Adrenal gland (tissue), 12 donors: ENCODE data around the gene CYP19A1. TPM values are rescaled to one million over a fixed set of nuclear protein-coding genes. Genes with fewer than 3 reads are reported as not detected.
A peak's percentile ranks its signal among the peaks of the same experiment; 100 is the strongest.

ENCODE experiments used
- DNase-seq, 7 donors: peaks; one replicate each; pipeline ENCODE4 v3.0.0-alpha.2; 2019 to 2020
- H3K27ac ChIP-seq, 5 donors: fragments of 200-600 bp; sonication (generic) in 4 of 5; 1 replicate in 3 of 5; 2 replicates in 2 of 5; pipeline versions ENCODE4 v1.5.1 to v1.8.0; 2016 to 2020; ENCODE audit warnings: mild to moderate bottlenecking in 1 of 5
- H3K27me3 ChIP-seq: fragments of 200-600 bp; 2 replicates; pipeline ENCODE4 v1.8.0; 2021
- H3K36me3 ChIP-seq, 2 donors: fragments of 200-600 bp; replicated peaks in 1 of 2; 1 replicate in 1 of 2; 2 replicates in 1 of 2; pipeline versions ENCODE4 v1.5.1 to v1.8.0; 2018 to 2022
- H3K4me1 ChIP-seq, 2 donors: fragments of 200-600 bp; replicated peaks in 1 of 2; 1 replicate in 1 of 2; 2 replicates in 1 of 2; pipeline versions ENCODE4 v1.5.1 to v1.8.0; 2018 to 2021
- H3K4me3 ChIP-seq, 4 donors: fragments of 200-600 bp; sonication (generic) in 3 of 4; one replicate each; pipeline ENCODE4 v1.5.1; 2016 to 2018
- H3K9me3 ChIP-seq, 3 donors: fragments of 200-600 bp; sonication (generic) in 1 of 3; replicated peaks in 1 of 3; 1 replicate in 2 of 3; 2 replicates in 1 of 3; pipeline versions ENCODE4 v1.5.1 to v1.8.0; 2016 to 2021
- POLR2A ChIP-seq, 2 donors: fragments of 450-650 bp; IDR thresholded peaks; one replicate each; pipeline ENCODE4 v1.6.1; 2017; ENCODE audit warnings: antibody characterized with exemption in 2 of 2, mild to moderate bottlenecking in 2 of 2, moderate library complexity in 1 of 2
- WGBS, 4 donors: extraction: QIAGEN DNeasy Blood & Tissue Kit in 2 of 4; methylation state at CpG; one replicate each; pipeline versions ENCODE4 v1.1.5 to v1.1.7; 2013 to 2017; 5-methylcytosine and 5-hydroxymethylcytosine counted together
- intact Hi-C, 2 donors: fragments of 100-400 bp; cut with DNase I; formaldehyde crosslinking; loops; one replicate each; pipeline versions ENCODE4 v1.14.1 to v1.15.0; 2022 to 2023
- polyA plus RNA-seq, 3 donors: library from polyadenylated mRNA; stranded (reverse); fragments of 200-250 nt in 2 of 3; fragments of 350-450 nt in 1 of 3; fragmentation: Illumina TruSeq in 1 of 3; extraction: RNeasy Lipid Tissue Mini Kit (QIAGEN cat#74804) in 1 of 3; gene quantifications; one replicate each; pipeline ENCODE4 v1.2.3, GENCODE V29; 2013 to 2014
- total RNA-seq, 9 donors: library from RNA; depleted of rRNA in 4 of 9; stranded (reverse); fragments of >200 nt in 4 of 9; fragments of 120-200 nt in 1 of 9; fragmentation: NEBNext Ultra II Directional in 1 of 9; extraction: Animal tissue kit (Norgen Biotek cat#: 25700) in 1 of 9; gene quantifications; one replicate each; pipeline versions ENCODE4 v1.1.0 to v1.2.4, GENCODE V29; 2013 to 2023
- TF ChIP-seq, protein P1 (sequence below), 6 experiments: fragments of 450-650 bp in 4 of 6; fragments of 200-600 bp in 2 of 6; sonication (generic) in 1 of 6; IDR thresholded peaks; 1 replicate in 5 of 6; 2 replicates in 1 of 6; pipeline versions ENCODE4 v1.5.1 to v1.8.0; 2016 to 2021; ENCODE audit warnings: antibody characterized with exemption in 6 of 6, mild to moderate bottlenecking in 2 of 6, moderate library complexity in 1 of 6
- donor health status: healthy with polysubstance abuse.
- donor health status: Bipolar disorder and iron deficiency.
- donor health status: DM: yes; HTN: yes; CAD: no.
- donor health status: DM: no; HTN: no; CAD: no.
- donor health status: DM: no; HTN: no; CAD: no.
- donor health status: DM: yes; HTN: yes; CAD: no.

The CYP19A1 gene
- total and polyA plus RNA-seq, 12 donors: 0.41 to 21.6 (median 1.3) TPM

DNA sequence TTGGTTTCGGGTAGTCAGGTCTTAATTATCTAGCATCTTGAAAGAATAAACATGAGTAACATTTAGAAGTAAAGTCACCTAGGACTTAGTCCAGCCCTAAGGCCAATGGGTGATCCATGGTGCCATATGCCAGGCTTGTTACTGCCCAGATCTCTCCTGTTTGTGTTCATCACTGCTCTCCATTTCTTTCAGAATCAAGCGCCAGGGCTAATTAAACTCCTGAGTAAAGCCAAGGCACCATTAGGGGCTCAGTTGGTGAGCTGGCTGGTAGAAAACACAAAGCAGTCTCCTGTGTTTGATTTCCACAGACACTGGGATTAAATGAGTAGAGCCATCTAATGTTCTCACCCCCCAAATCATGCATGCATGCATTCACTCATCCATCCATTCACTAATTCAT, 11.3 kb downstream of the CYP19A1 start:
- H3K4me1 ChIP-seq: peaks cover 0 to 10% of the 10 kb centered on the region in 2 donors
- TF ChIP-seq, protein P1, sequence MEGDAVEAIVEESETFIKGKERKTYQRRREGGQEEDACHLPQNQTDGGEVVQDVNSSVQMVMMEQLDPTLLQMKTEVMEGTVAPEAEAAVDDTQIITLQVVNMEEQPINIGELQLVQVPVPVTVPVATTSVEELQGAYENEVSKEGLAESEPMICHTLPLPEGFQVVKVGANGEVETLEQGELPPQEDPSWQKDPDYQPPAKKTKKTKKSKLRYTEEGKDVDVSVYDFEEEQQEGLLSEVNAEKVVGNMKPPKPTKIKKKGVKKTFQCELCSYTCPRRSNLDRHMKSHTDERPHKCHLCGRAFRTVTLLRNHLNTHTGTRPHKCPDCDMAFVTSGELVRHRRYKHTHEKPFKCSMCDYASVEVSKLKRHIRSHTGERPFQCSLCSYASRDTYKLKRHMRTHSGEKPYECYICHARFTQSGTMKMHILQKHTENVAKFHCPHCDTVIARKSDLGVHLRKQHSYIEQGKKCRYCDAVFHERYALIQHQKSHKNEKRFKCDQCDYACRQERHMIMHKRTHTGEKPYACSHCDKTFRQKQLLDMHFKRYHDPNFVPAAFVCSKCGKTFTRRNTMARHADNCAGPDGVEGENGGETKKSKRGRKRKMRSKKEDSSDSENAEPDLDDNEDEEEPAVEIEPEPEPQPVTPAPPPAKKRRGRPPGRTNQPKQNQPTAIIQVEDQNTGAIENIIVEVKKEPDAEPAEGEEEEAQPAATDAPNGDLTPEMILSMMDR (IDR thresholded peaks at IDR 0.05): no peak
- no peak for TF ChIP-seq POLR2A (IDR thresholded peaks at IDR 0.05)
- 84 to 92% (median 86%) methylated on average over 2 of the region's 2 CpGs for WGBS, 4 donors
- DNase-seq: no peak
- no peaks in the 10 kb centered on the region for H3K36me3 ChIP-seq
- H3K9me3 ChIP-seq: no peaks in the 10 kb centered on the region
- intact Hi-C loops: no loop called here
- no peak overlapping the region for H3K27ac ChIP-seq
- no peaks in the 10 kb centered on the region for H3K27me3 ChIP-seq
- H3K4me3 ChIP-seq: no peak overlapping the region

- Histone ChIP-seq H3K27ac (no peak overlapping the region), H3K4me1 (peaks cover 0 to 16% of the 10 kb centered on the region in 2 donors), H3K4me3 (no peak overlapping the region), H3K9me3 (no peaks in the 10 kb centered on the region), H3K27me3 (no peaks in the 10 kb centered on the region), H3K36me3 (no peaks in the 10 kb centered on the region)
- DNase-seq: no peak
- TF ChIP-seq POLR2A (IDR thresholded peaks at IDR 0.05): no peak
- TF ChIP-seq, protein P1 (IDR thresholded peaks at IDR 0.05): no peak
- WGBS, 4 donors: 86 to 93% (median 89%) methylated on average over 3 of the region's 3 CpGs
- intact Hi-C loops: no loop called here
Measured at GRCh38 chr15:51325167-51325566, 13.2 kb downstream of the CYP19A1 start.

DNA sequence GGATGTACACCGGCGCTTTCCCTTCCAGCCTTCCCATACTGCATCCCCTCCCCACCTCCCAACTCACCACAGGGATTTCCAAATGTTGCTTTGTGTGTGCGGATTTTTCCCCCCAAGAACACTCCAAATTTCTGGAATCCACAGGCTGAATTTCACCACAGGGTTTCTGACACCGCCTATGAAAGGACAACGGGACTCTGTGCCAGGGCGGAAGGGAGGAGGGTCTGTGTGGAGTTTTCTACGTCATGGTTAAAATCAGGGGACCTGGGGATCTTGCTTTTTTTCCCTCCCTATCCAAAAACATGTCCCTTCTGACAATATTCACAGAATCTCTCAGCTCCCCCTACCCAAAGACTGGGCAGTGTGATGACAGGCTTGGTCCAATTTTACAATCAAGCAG, 14.6 kb downstream of the CYP19A1 start:
- intact Hi-C loops: no loop called here
- Histone ChIP-seq H3K4me1 (peaks cover 0 to 16% of the 10 kb centered on the region in 2 donors), H3K36me3 (no peaks in the 10 kb centered on the region)

DNA sequence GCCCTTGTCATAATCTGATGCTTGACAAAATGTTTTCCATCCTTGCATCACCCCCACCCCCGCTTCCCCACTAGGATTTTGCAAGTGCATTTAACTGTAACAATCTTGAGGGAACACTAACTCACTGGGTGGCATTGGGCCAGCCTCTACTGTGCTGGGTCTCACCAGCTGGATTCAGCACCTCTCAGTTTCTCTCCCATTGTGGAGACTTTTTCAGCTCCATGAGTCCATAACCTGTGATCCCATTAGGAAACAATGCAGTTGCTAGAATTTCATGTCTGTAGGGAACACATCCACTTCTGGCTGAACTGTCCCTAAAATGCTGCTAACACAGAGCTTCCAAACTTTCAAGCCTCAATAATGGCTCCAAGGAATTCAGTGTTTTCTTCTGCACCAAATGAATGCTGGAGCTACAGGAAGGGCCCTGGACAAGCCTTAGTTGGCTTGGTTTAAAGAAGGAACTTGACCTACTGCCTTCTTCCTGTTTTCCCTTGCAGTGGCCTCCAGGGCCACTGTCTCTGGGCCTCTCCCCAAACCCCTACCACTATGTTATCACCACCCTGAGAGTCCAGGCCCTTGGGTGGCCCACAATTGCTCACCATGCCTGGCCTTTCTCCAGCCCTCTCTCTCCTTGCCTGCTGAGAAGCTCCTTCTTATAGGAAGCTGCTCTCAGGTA, 15.6 kb downstream of the CYP19A1 start:
- WGBS, 4 donors: 67 to 89% (median 80%) methylated on average over 1 of the region's 1 CpG
- H3K9me3 ChIP-seq: no peaks in the 10 kb centered on the region
- TF ChIP-seq POLR2A (IDR thresholded peaks at IDR 0.05): no peak
- no peak overlapping the region for H3K4me3 ChIP-seq
- H3K36me3 ChIP-seq: no peaks in the 10 kb centered on the region
- peak overlapping the region in 3 of 5 donors; percentile 36 to 77 (median 63) for H3K27ac ChIP-seq
- peak in 6 of 7 donors; percentile 38 to 82 (median 64) for DNase-seq
- intact Hi-C loops: no loop called here
- no peaks in the 10 kb centered on the region for H3K27me3 ChIP-seq
- peaks cover 0 to 16% of the 10 kb centered on the region in 2 donors for H3K4me1 ChIP-seq

More for the DNA sequence above, 14.6 kb downstream of the CYP19A1 start:
- H3K27ac ChIP-seq: peak overlapping the region in 1 of 5 donors; percentile 77
- H3K4me3 ChIP-seq: no peak overlapping the region
- WGBS, 4 donors: 77 to 90% (median 83%) methylated on average over 7 of the region's 7 CpGs
- DNase-seq: no peak
- no peaks in the 10 kb centered on the region for H3K9me3 ChIP-seq
- no peaks in the 10 kb centered on the region for H3K27me3 ChIP-seq
- TF ChIP-seq, protein P1 (IDR thresholded peaks at IDR 0.05): no peak
- no peak for TF ChIP-seq POLR2A (IDR thresholded peaks at IDR 0.05)

GRCh38 chr15:51321316-51321715, 17.1 kb downstream of the CYP19A1 start:
- Histone ChIP-seq H3K4me1 (peaks cover 0 to 16% of the 10 kb centered on the region in 2 donors), H3K36me3 (no peaks in the 10 kb centered on the region), H3K27me3 (no peaks in the 10 kb centered on the region), H3K9me3 (no peaks in the 10 kb centered on the region), H3K27ac (peak overlapping the region in 1 of 5 donors; percentile 54), H3K4me3 (no peak overlapping the region)
- intact Hi-C loops: no loop called here
- TF ChIP-seq POLR2A (IDR thresholded peaks at IDR 0.05): no peak
- TF ChIP-seq, protein P1 (IDR thresholded peaks at IDR 0.05): no peak
- 65 to 86% (median 80%) methylated on average over 4 of the region's 4 CpGs for WGBS, 4 donors
- DNase-seq: no peak
